HCT116 (cell line): ENCODE measurements around the gene ANXA8. TPM values are rescaled to one million over a fixed set of nuclear protein-coding genes. Genes with fewer than 3 reads are reported as not detected.

Source experiments
- ATAC-seq: fragments of 200-7000 bp; cut with Tn5 transposase; 2 replicates; pipeline ENCODE4 v1.9.1; 2020; ENCODE audit warnings: mild to moderate bottlenecking, moderate library complexity
- BruUV-seq: library from RNA; stranded (reverse); fragments of 400-500 nt; replicated peaks from 2 replicates; lab custom pipeline; 2021; lab: Mats Ljungman, UMichigan
- CTCF ChIA-PET: fragments of 300-600 bp; sonication (Branson Sonifier 250); formaldehyde crosslinking; loops from one replicate; lab custom pipeline; 2021; ENCODE audit warnings: antibody characterized with exemption; lab: Charles Lee
- POLR2A ChIA-PET: fragments of 300-600, 350-600 bp; sonication (Branson Sonifier 250); formaldehyde crosslinking; loops from one replicate; lab custom pipeline; 2021; ENCODE audit warnings: antibody characterized with exemption; lab: Charles Lee
- RAD21 ChIA-PET, 2 experiments: fragments of 300-600 bp; sonication (Branson Sonifier 250); formaldehyde crosslinking; loops; one replicate each; lab custom pipeline; 2023; ENCODE audit warnings: low total read pairs in 2 of 2; ENCODE audit not compliant: uncharacterized antibody in 2 of 2, unreplicated experiment in 2 of 2, low non-redundant PET in 1 of 2; lab: Charles Lee
- DNase-seq: peaks from one replicate; pipeline ENCODE4 v3.0.0-alpha.2; 2010; ENCODE audit warnings: low read depth, low spot score
- H2AFZ ChIP-seq: fragments of 200-600 bp; shearing (Covaris generic), sonication (generic); 2 replicates; pipeline ENCODE4 v1.6.1; 2017; ENCODE audit warnings: low read depth, mixed run types, mixed read lengths, antibody characterized with exemption, low read length; ENCODE audit not compliant: poor library complexity, severe bottlenecking
- H3K27ac ChIP-seq: 2 replicates; pipeline ENCODE4 v1.5.1; 2012; ENCODE audit warnings: low read depth, low read length
- H3K27me3 ChIP-seq: fragments of 200-600 bp; sonication (generic); 2 replicates; pipeline ENCODE4 v1.6.1; 2016; ENCODE audit warnings: mixed run types, low read length, mixed read lengths; ENCODE audit not compliant: insufficient read depth
- H3K36me3 ChIP-seq, 2 experiments: fragments of 200-500 bp in 1 of 2; fragments of 200-600 bp in 1 of 2; sonication (Bioruptor generic) in 1 of 2; sonication (generic) in 1 of 2; 2 replicates each; pipeline versions ENCODE4 v1.5.1 to v1.6.1; 2014 to 2016; ENCODE audit warnings: low read length in 2 of 2, inconsistent platforms in 1 of 2, mixed read lengths in 1 of 2, mixed run types in 1 of 2; ENCODE audit not compliant: insufficient read depth in 2 of 2, control insufficient read depth in 1 of 2
- H3K4me1 ChIP-seq, 2 experiments: fragments of 200-600 bp in 1 of 2; sonication (generic) in 1 of 2; 2 replicates each; pipeline versions ENCODE4 v1.5.1 to v1.6.1; 2012 to 2017; ENCODE audit warnings: low read length in 2 of 2, inconsistent platforms in 1 of 2, mild to moderate bottlenecking in 1 of 2, mixed read lengths in 1 of 2, mixed run types in 1 of 2, moderate library complexity in 1 of 2; ENCODE audit not compliant: insufficient read depth in 2 of 2, control insufficient read depth in 1 of 2
- H3K4me2 ChIP-seq: fragments of 200-600 bp; sonication (generic); 2 replicates; pipeline ENCODE4 v1.6.1; 2017; ENCODE audit warnings: mixed run types, low read length, mixed read lengths
- H3K4me3 ChIP-seq, 2 experiments: fragments of 200-600 bp in 1 of 2; sonication (generic) in 1 of 2; replicated peaks in 1 of 2; 2 replicates each; pipeline ENCODE4 v1.5.1; 2011 to 2016; ENCODE audit warnings: low read length in 2 of 2, control low read depth in 1 of 2, low read depth in 1 of 2, mild to moderate bottlenecking in 1 of 2, mixed read lengths in 1 of 2, mixed run types in 1 of 2
- H3K79me2 ChIP-seq: fragments of 200-600 bp; sonication (generic); 2 replicates; pipeline ENCODE4 v1.6.1; 2017; ENCODE audit warnings: mild to moderate bottlenecking, mixed run types, low read length, moderate library complexity, mixed read lengths; ENCODE audit not compliant: insufficient read depth
- H3K9ac ChIP-seq: fragments of 200-600 bp; sonication (generic); 2 replicates; pipeline ENCODE4 v1.6.1; 2016; ENCODE audit warnings: low read length, mixed read lengths
- H3K9me2 ChIP-seq: fragments of 200-600 bp; sonication (generic), shearing (Covaris generic); 2 replicates; pipeline ENCODE4 v1.6.1; 2017; ENCODE audit warnings: mixed run types, mild to moderate bottlenecking, moderate library complexity; ENCODE audit not compliant: insufficient read depth
- H3K9me3 ChIP-seq, 2 experiments: fragments of 200-500 bp in 1 of 2; fragments of 200-600 bp in 1 of 2; sonication (Bioruptor generic) in 1 of 2; sonication (generic) in 1 of 2; 2 replicates each; pipeline ENCODE4 v1.6.1; 2014 to 2017; ENCODE audit warnings: low read length in 2 of 2, mixed read lengths in 2 of 2, inconsistent platforms in 1 of 2, low read depth in 1 of 2, mild to moderate bottlenecking in 1 of 2, mixed run types in 1 of 2, moderate library complexity in 1 of 2; ENCODE audit not compliant: control insufficient read depth in 1 of 2, insufficient read depth in 1 of 2
- H4K20me1 ChIP-seq: fragments of 200-600 bp; sonication (generic), shearing (Covaris generic); 2 replicates; pipeline ENCODE4 v1.6.1; 2017; ENCODE audit warnings: mixed run types, mild to moderate bottlenecking, moderate library complexity; ENCODE audit not compliant: insufficient read depth
- CTCF ChIP-seq, 3 experiments: fragments of 200-600 bp in 1 of 3; sonication (generic) in 1 of 3; IDR thresholded peaks in 2 of 3; conservative IDR thresholded peaks in 1 of 3; 2 replicates each; pipeline ENCODE4 v1.5.1; 2012 to 2017; ENCODE audit warnings: low read depth in 2 of 3, low read length in 2 of 3, antibody characterized with exemption in 1 of 3, borderline replicate concordance in 1 of 3, control low read depth in 1 of 3, mild to moderate bottlenecking in 1 of 3, mixed read lengths in 1 of 3, mixed run types in 1 of 3, moderate library complexity in 1 of 3; ENCODE audit not compliant: insufficient read depth in 1 of 3
- POLR2AphosphoS5 ChIP-seq: IDR thresholded peaks from 2 replicates; pipeline ENCODE4 v1.6.1; 2011; ENCODE audit warnings: mild to moderate bottlenecking, low read depth, low read length, moderate library complexity
- RAD21 ChIP-seq: IDR thresholded peaks from 2 replicates; pipeline ENCODE4 v1.6.1; 2012; ENCODE audit warnings: low read depth, mild to moderate bottlenecking
- ZBTB33 ChIP-seq: IDR thresholded peaks from 2 replicates; pipeline ENCODE4 v1.6.1; 2011; ENCODE audit warnings: mild to moderate bottlenecking, low read length, moderate library complexity; ENCODE audit not compliant: insufficient replicate concordance; ENCODE audit errors: extremely low read depth
- intact Hi-C: fragments of 100-400 bp; cut with micrococcal nuclease; formaldehyde crosslinking; loops from 2 replicates; pipeline ENCODE4 v1.10.0; 2022
- total RNA-seq: library from RNA; stranded (reverse); gene quantifications from one replicate; pipeline ENCODE4 v1.2.1, GENCODE V29; 2021; ENCODE audit not compliant: unreplicated experiment

Gene ANXA8
- total RNA-seq, 1 experiment from 2014 or later: 0.25 TPM

- no peaks in the 10 kb centered on the region for H4K20me1 ChIP-seq
- TF ChIP-seq CTCF (IDR thresholded peaks at IDR 0.05 in 2 of 3, conservative IDR thresholded peaks at IDR 0.05 in 1 of 3; ENCODE audit: borderline replicate concordance in 1 of 3, insufficient read depth in 1 of 3, low read depth in 2 of 3, low read length in 2 of 3) (0 out of 6 replicates have a peak, but pooled peaks of 1 of the 3 experiments have one; percentile 3), RAD21 (peak; percentile 32; the same call in 1 of the 2 replicates), ZBTB33 (no peak), POLR2AphosphoS5 (no peak)
- H3K79me2 ChIP-seq: no peaks in the 10 kb centered on the region
- no peak overlapping the region for H3K27ac ChIP-seq
- BruUV-seq: no TSS peak
- H3K9me3 ChIP-seq: peaks cover 0 to 2% of the 10 kb centered on the region in 2 experiments; a peak in 1 of 4 replicates
- peaks cover 3 to 5% of the 10 kb centered on the region in 2 experiments; a peak in 3 of 4 replicates for H3K4me1 ChIP-seq
- no peak overlapping the region for H3K4me3 ChIP-seq
- no peak overlapping the region for H2AFZ ChIP-seq
- no peaks in the 10 kb centered on the region for H3K27me3 ChIP-seq
- ChIA-PET POLR2A (no interaction called here), CTCF (no interaction called here), RAD21 (interaction anchor here in 1 of 2 experiments (0.6 kb wide), 1 partner anchor 88 kb away, joined by 3 read pairs; no protein-coding TSS in a partner anchor)
- no peak for ATAC-seq
- DNase-seq: no peak
- intact Hi-C loops: no loop called here
- H3K9me2 ChIP-seq: no peaks in the 10 kb centered on the region
- H3K4me2 ChIP-seq: no peak overlapping the region
- no peaks in the 10 kb centered on the region for H3K36me3 ChIP-seq
- no peak overlapping the region for H3K9ac ChIP-seq
Observed at GRCh38 chr10:47440207-47440606, 43.7 kb downstream of the ANXA8 start.
